KBM-7 (cell line): Measurements from ENCODE around the gene C1orf122.

Experiments used
- DNase-seq: peaks from one replicate; pipeline ENCODE4 v3.0.0-alpha.2; 2015
- in situ Hi-C: fragments of 300-500 bp; cut with MboI; formaldehyde crosslinking; loops from 2 replicates; pipeline ENCODE4 v1.14.3; 2020; ENCODE audit warnings: low sequenced_read_pairs, low pct_unique_long_range_greater_than_20kb, mixed read lengths

The C1orf122 gene

GRCh38 chr1:37836788-37837187 lies 29.2 kb downstream of the C1orf122 start:
- in situ Hi-C loops, result no loop called here
- DNase-seq, result no peak

DNA sequence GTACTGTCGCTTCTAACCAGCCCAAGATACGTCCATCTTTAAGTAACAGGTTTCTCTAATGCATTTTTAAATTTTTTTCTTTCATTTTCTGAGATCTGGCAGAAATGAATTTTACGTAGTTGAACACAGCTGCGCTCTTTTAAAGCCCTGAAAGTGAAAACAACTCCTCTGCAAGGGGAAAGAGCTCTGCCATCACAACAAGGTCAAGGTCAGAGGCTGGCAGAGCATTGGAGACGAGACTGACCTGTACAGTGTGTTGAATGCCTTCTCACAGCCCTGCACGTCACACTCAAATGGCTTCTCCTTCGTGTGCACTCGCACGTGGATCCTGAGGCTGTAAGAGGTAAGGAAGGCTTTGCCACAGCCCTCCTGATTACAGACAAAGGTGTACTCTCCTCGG lies 32.1 kb downstream of the C1orf122 start:
- DNase-seq, result no peak

DNA sequence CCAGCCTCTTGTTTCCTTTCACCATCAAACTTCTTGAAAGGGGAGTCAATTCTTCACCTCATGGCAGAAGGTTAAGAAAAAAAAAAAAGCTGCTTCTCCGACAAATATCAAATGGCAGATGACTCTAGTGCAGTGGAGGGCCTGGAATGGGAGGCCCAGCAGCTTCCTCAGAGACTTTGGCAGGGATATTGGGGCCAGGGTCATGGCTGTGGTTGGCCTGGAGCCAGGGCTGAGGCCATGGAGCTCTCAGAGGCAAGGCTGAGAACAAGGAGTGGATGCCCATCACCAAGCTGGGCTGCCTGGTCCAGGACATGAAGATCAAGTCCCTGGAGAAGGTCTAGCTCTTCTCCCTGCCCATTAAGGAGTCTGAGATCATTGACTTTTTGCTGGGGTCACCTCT lies 33.1 kb downstream of the C1orf122 start:
- in situ Hi-C loops, result no loop called here
- no peak for DNase-seq

More for the DNA sequence above, 32.1 kb downstream of the C1orf122 start:
- in situ Hi-C loops, result no loop called here

DNA sequence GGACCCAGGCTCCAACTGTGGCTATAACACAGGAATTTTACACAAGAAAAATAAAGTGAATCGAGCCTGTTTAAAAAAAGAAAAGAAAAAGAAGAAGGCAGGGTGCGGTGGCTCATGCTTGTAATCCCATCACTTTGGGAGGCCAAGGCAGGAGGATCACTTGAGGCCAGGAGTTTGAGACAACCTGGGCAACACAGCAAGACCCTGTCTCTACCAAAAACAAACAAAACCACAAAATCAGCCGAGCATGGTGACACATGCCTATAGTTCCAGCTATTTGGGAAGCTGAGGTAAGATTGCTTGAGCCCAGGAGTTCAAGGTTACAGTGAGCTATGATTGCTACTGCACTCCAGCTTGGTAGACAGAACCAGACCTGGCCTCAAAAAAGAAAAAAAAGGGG lies 34.1 kb downstream of the C1orf122 start:
- in situ Hi-C loops, result no loop called here
- DNase-seq, result no peak

GRCh38 chr1:37844536-37844935 lies 36.9 kb downstream of the C1orf122 start:
- in situ Hi-C loops, result no loop called here
- DNase-seq, result no peak

GRCh38 chr1:37845049-37845646 lies 37.6 kb downstream of the C1orf122 start:
- DNase-seq, result no peak
- in situ Hi-C loops, result no loop called here

DNA sequence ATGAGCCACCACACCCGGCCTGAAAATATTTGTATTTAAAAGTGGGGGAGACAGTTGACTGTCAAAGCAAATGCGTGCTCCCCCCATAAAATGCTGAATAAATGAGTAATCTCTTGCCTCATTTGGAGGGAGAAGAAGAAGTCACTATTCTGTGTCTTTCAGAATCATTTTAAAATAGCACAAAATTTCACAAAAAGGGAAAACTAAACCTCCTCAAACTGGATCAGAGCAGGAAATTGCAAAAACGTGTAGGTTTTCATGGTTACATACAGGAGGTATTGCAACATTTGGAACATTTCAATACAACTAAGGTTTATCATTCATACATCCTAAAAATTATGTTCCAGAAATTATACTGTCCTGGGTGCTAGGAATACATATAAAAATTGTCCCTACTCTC lies 38.2 kb downstream of the C1orf122 start:
- in situ Hi-C loops, result no loop called here
- no peak for DNase-seq

- in situ Hi-C loops, result no loop called here
- no peak for DNase-seq
These were observed 39.2 kb downstream of the C1orf122 start for GRCh38 chr1:37846647-37847339.

DNA sequence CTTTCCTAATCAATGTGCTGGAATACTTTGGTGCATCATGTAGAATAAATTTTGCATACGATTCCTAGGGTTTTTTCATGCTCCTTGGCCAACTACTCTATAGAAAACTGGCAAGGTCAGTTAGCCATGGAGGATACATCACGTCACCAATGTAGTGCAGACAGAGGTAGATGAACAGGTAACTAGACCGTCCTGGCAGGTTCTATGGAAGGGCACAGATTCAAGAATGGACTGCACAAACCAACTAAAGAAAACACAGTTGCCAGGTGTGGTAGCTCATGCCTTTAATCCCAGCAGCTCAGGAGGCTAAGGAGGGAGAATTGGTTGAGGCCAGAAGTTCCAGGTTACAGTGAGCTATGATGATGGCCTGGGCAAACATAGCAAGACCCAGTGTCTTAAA lies 41.9 kb downstream of the C1orf122 start:
- DNase-seq, result no peak
- in situ Hi-C loops, result no loop called here

- in situ Hi-C loops, result no loop called here
These were observed 42.9 kb downstream of the C1orf122 start for GRCh38 chr1:37850352-37850955.

DNA sequence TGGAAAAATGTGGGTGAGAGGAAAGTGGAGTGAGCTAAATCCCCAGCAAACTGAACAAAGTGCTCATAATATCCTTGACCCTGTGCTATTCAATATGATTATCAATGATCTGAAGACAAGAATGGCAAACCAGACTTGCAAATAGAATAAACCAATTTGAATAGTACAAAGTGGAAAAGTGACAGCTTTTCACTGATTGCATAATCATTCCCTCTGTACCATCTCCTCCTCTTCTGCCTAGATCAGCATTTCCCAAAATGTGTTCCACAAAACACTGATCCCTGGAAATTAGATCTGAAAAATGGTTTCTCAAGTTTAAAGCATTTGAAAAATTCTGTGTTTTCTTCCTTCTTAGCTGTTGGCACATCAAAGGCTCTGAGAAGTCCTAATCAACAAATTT lies 43.7 kb downstream of the C1orf122 start:
- in situ Hi-C loops, result no loop called here
- no peak for DNase-seq

More at GRCh38 chr1:37850352-37850955, 42.9 kb downstream of the C1orf122 start:
- no peak for DNase-seq

DNA sequence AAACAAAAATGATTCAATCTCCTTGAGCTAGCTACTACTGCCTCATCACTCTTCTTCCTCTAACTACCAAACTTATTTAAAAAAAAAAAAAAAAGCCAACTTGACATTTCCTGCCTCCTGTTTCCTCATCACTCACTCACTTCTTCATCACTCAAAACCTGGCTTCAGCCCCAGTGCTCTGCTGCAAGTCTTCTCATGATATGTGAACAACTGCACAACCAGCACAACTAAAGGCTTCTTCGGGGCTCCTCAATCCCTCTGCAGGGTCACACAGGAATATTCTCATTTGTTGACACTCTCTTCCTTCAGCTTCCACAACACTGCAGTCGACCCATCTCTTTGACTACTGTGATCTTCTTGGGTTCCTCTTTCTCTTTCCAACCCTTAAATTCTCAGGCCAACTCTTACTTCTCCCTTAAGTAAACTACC lies 44.2 kb downstream of the C1orf122 start:
- peak; percentile 48 for DNase-seq
- in situ Hi-C loops, result no loop called here

GRCh38 chr1:37853157-37853556 lies 45.6 kb downstream of the C1orf122 start:
- DNase-seq, result no peak
- in situ Hi-C loops, result no loop called here

DNA sequence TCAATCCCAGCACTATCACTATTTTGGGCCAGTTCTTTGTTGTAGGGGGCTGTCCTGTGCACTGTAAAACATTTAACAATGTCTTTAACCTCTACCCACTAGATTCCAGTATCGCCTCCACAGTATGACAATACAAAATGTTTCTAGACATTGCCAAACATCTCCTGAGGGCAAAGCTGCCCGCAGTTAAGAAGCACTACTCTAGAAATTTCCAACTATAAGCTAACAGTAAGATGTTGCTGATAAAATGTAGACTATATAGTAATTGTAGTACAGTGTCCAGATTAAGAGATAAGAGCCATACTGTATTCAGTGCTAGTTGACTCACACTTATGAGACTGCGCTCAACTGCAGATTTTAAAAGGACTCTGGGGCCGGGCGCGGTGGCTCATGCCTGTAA lies 46.8 kb downstream of the C1orf122 start:
- in situ Hi-C loops, result no loop called here
- no peak for DNase-seq
